ENCODE results near the gene PPIG. TPM values are rescaled to one million over a fixed set of nuclear protein-coding genes. Genes with fewer than 3 reads are reported as not detected.
"Not testable (repeated sequence)": the region's sequence is repeated elsewhere in the genome, so short reads cannot be mapped to it uniquely, and the experiment has no call there.

The PPIG gene
- total RNA-seq, 2 donors from 2014 or later = 30.9 to 68.5 TPM

DNA sequence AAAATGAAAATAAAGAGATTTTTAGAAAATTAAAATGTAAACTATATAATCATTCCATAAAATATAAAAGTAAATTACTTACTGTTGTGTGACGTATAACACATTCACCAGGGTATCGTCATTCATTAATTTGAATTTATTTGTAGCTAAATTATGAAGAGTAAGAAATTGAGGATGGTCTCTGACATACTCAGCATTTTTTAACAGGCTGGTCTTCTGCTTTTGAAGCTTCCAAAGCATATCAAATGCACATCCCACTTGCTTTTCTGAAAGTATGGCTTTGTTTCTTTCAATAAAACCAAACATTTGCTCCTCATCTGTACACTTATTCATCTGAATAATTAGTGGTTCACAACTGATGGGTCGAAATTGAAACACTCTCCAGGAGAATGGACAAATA lies 12.6 kb upstream of the PPIG start:
- H3K4me3 ChIP-seq = no peak overlapping the region
- H3K4me1 ChIP-seq (ENCODE audit: control insufficient read depth in 1 of 2, low read depth in 2 of 2) = peaks cover 6 to 8% of the 10 kb centered on the region in 2 donors
- H3K9me3 ChIP-seq = no peaks in the 10 kb centered on the region
- ATAC-seq (ENCODE audit: insufficient number of reproducible peaks, low FRiP score, low read depth) (no peak), DNase-seq (ENCODE audit: low spot score) (no peak)
- no peaks in the 10 kb centered on the region for H3K36me3 ChIP-seq
- TF ChIP-seq, protein P1, sequence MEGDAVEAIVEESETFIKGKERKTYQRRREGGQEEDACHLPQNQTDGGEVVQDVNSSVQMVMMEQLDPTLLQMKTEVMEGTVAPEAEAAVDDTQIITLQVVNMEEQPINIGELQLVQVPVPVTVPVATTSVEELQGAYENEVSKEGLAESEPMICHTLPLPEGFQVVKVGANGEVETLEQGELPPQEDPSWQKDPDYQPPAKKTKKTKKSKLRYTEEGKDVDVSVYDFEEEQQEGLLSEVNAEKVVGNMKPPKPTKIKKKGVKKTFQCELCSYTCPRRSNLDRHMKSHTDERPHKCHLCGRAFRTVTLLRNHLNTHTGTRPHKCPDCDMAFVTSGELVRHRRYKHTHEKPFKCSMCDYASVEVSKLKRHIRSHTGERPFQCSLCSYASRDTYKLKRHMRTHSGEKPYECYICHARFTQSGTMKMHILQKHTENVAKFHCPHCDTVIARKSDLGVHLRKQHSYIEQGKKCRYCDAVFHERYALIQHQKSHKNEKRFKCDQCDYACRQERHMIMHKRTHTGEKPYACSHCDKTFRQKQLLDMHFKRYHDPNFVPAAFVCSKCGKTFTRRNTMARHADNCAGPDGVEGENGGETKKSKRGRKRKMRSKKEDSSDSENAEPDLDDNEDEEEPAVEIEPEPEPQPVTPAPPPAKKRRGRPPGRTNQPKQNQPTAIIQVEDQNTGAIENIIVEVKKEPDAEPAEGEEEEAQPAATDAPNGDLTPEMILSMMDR (IDR thresholded peaks at IDR 0.05) = no peak
- H3K27ac ChIP-seq = no peak overlapping the region
- H3K27me3 ChIP-seq (replicated peaks; ENCODE audit: insufficient read depth) = no peaks in the 10 kb centered on the region

DNA sequence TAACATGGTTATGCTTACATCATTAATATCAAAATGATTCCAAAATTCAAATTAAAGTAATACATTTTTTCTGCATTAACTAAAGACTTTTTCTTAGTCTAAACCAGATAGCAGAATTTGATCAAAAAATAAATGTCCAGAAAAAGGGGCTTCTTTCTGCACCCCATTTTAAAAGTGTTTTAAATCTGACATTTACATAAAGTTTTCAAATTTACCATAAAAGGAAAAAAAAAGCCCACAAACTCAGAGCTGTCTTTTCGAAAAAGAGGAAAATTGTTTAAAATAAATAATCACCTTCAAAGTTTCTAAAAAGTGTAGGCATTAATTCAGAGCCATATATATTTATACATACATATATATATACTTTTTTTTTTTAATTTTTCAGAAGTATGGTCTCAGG lies 12.0 kb upstream of the PPIG start:
- H3K36me3 ChIP-seq = no peaks in the 10 kb centered on the region
- H3K27me3 ChIP-seq (replicated peaks; ENCODE audit: insufficient read depth) = no peaks in the 10 kb centered on the region
- no peak overlapping the region for H3K4me3 ChIP-seq
- H3K27ac ChIP-seq = no peak overlapping the region
- ATAC-seq (ENCODE audit: insufficient number of reproducible peaks, low FRiP score, low read depth) (no peak), DNase-seq (ENCODE audit: low spot score) (no peak)
- TF ChIP-seq, protein P1 (IDR thresholded peaks at IDR 0.05) = no peak
- H3K9me3 ChIP-seq = no peaks in the 10 kb centered on the region
- peaks cover 6 to 8% of the 10 kb centered on the region in 2 donors for H3K4me1 ChIP-seq (ENCODE audit: control insufficient read depth in 1 of 2, low read depth in 2 of 2)

DNA sequence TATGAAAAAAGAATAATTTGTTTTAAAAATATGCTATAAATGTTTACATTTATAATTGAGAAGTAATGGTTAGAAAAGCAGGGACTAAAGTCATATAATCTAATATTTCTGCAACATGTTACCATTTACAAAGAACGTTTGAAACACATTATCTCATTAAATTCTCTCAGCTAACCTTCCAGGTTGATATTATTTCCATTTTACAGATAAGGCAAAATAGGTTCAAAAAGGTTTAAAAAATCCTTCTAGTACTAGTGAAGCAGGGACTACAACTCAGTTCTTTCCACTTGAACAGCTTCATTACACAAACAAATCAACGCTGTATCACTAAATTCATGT lies 11.4 kb upstream of the PPIG start:
- ATAC-seq (ENCODE audit: insufficient number of reproducible peaks, low FRiP score, low read depth) (no peak), DNase-seq (ENCODE audit: low spot score) (no peak)
- Histone ChIP-seq H3K27me3 (replicated peaks; ENCODE audit: insufficient read depth) (no peaks in the 10 kb centered on the region), H3K36me3 (no peaks in the 10 kb centered on the region), H3K4me1 (ENCODE audit: control insufficient read depth in 1 of 2, low read depth in 2 of 2) (peaks cover 6 to 8% of the 10 kb centered on the region in 2 donors), H3K9me3 (no peaks in the 10 kb centered on the region), H3K4me3 (peak overlapping the region; percentile 84), H3K27ac (no peak overlapping the region)
- TF ChIP-seq, protein P1 (IDR thresholded peaks at IDR 0.05) = no peak

DNA sequence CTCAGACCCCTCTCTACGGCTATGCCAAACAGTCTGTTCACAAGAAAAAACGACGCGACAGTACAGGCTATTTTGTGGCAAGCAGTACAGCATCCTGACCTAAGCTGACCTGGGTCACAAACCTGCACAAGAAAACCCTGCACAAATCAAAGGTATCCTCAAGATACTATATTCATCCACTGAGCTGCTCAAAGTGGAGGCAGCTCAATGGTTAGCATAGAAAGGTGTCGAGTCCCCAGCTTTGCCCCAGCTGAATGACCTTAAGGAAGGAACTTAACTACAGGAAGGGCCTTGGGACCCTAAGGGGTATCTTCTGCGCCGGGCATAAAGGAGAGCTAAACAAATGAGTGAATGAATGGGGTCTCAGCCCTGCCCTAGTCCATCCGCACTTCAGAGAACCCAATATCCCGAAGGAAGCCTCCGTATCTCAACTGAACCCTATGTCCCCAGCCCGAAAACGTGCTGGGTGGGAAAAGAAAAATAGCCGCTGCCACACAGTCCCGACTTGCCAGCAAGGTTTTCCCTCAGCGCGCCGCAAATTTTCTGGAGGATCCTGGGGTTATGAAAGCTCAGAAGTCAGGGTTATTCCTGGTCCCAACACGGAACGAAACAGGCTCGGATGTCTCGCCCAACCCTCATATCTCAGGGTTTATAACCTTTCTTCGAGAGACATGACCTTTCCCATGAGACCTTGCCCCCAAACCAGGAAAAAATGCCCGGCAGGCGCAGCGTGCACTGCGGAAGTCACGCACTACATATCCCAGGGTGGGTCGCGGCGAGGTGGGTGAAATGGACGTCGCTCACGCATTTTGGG lies 10.8 kb upstream of the PPIG start, which contains the start of gene FASTKD1:
Gene FASTKD1, minus strand, starts transcription at position 706 of the 814 bp plus-strand sequence. CDS start 1,836 bp downstream, outside the sequence.
- TF ChIP-seq, protein P1 (IDR thresholded peaks at IDR 0.05) = no peak
- peak; percentile 67 for DNase-seq (ENCODE audit: low spot score)
- peaks cover 6 to 8% of the 10 kb centered on the region in 2 donors for H3K4me1 ChIP-seq (ENCODE audit: control insufficient read depth in 1 of 2, low read depth in 2 of 2)
- ATAC-seq (ENCODE audit: insufficient number of reproducible peaks, low FRiP score, low read depth) = peak; percentile 99
- peak within 1 kb of the TSS in 1 of 2 donors; percentile 18 for H3K27ac ChIP-seq
- no peaks in the 10 kb centered on the region for H3K9me3 ChIP-seq
- no peaks in the 10 kb centered on the region for H3K27me3 ChIP-seq (replicated peaks; ENCODE audit: insufficient read depth)
- peak within 1 kb of the TSS; percentile 84 for H3K4me3 ChIP-seq
- H3K36me3 ChIP-seq = no peaks in the 10 kb centered on the region

DNA sequence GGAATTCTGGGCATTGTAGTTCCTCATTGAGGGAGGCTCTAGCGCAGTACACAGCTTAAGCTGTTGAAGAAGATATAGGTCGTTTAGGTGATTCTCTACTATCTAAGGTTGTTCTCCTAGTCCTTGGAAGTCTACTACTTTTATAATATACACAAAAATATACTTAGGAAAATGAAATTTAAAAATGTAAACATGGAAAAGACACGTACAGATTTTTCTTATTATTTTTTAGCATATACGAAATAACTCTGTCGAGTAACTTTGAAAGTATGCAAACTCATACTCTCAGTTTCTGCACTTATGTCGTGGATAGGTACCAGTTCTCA lies 10.2 kb upstream of the PPIG start:
- Histone ChIP-seq H3K27ac (no peak overlapping the region), H3K36me3 (no peaks in the 10 kb centered on the region), H3K4me3 (peak overlapping the region; percentile 84), H3K9me3 (no peaks in the 10 kb centered on the region), H3K4me1 (ENCODE audit: control insufficient read depth in 1 of 2, low read depth in 2 of 2) (peaks cover 6 to 8% of the 10 kb centered on the region in 2 donors), H3K27me3 (replicated peaks; ENCODE audit: insufficient read depth) (no peaks in the 10 kb centered on the region)
- DNase-seq (ENCODE audit: low spot score) (no peak), ATAC-seq (ENCODE audit: insufficient number of reproducible peaks, low FRiP score, low read depth) (no peak)
- TF ChIP-seq, protein P1 (IDR thresholded peaks at IDR 0.05) = no peak

DNA sequence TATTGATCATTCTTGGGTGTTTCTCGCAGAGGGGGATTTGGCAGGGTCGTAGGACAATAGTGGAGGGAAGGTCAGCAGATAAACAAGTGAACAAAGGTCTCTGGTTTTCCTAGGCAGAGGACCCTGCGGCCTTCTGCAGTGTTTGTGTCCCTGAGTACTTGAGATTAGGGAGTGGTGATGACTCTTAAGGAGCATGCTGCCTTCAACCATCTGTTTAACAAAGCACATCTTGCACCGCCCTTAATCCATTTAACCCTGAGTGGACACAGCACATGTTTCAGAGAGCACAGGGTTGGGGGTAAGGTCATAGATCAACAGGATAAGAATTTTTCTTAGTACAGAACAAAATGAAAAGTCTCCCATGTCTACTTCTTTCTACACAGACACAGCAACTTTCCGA lies 9.6 kb upstream of the PPIG start:
- H3K27ac ChIP-seq; H3K4me1 ChIP-seq (ENCODE audit: control insufficient read depth in 1 of 2, low read depth in 2 of 2); ATAC-seq (ENCODE audit: insufficient number of reproducible peaks, low FRiP score, low read depth); DNase-seq (ENCODE audit: low spot score); H3K4me3 ChIP-seq; H3K9me3 ChIP-seq; H3K27me3 ChIP-seq (replicated peaks; ENCODE audit: insufficient read depth); H3K36me3 ChIP-seq: not testable (repeated sequence)

DNA sequence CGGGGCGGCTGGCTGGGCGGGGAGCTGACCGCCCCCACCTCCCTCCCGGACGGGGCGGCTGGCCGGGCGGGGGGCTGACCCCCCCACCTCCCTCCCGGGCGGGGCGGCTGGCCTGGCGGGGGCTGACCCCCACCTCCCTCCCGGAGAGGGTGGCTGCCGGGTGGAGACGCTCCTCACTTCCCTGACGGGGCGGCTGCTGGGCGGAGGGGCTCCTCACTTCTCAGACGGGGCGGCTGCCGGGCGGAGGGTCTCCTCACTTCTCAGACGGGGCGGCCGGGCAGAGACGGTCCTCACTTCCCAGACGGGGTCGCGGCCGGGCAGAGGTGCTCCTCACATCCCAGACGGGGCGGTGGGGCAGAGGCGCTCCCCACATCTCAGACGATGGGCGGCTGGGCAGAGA lies 8.9 kb upstream of the PPIG start:
- not testable (repeated sequence) for H3K9me3 ChIP-seq; H3K27me3 ChIP-seq (replicated peaks; ENCODE audit: insufficient read depth); H3K4me1 ChIP-seq (ENCODE audit: control insufficient read depth in 1 of 2, low read depth in 2 of 2); DNase-seq (ENCODE audit: low spot score); H3K4me3 ChIP-seq; H3K27ac ChIP-seq; H3K36me3 ChIP-seq; ATAC-seq (ENCODE audit: insufficient number of reproducible peaks, low FRiP score, low read depth)

Measured in thoracic aorta (tissue), 2 donors.